Astrocyte (in vitro differentiated cells and primary cell): ENCODE measurements around the gene LIPT2.

Experiments used
- EZH2 ChIP-seq: IDR thresholded peaks from 2 replicates; pipeline ENCODE4 v1.6.1; 2012; ENCODE audit warnings: mild to moderate bottlenecking, low read length, inconsistent platforms; ENCODE audit not compliant: insufficient read depth
- TF ChIP-seq, protein P1 (sequence below): IDR thresholded peaks from 2 replicates; pipeline ENCODE4 v1.5.1; 2011; ENCODE audit warnings: low read depth, mild to moderate bottlenecking, inconsistent platforms, low read length, moderate library complexity; ENCODE audit not compliant: insufficient read depth

DNA sequence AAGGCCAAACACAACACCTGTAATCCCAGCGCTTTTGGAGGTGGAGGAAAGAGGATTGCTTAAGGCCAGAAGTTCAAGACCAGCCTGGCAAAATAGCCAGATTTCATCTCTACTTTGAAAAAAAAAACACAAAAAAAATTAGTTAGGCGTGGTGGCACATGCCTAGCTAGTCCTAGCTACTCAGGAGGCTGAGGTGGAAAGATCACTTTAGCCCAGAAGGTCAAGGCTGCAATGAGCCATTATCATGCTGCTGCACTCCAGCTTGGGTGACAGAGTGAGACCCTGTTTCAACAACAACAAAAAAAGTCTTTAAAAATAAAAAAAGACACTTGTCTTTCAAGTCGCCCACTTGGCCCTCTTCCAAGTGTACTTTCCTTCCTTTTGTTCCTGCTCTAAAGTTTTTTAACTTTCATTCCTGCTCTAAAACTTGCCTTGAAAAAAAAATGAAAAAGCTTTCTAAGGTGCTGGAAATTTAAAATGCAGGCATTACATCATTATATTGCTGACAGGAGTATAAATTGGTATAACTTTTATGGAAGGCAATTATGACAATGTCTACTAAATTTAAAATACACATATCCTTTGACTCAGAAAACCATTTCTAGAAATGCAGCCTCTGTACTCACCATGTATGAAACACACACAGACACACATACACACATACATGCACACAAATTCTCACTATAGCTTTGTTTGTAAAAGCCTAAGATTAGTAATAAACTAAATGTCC, 12.7 kb downstream of the LIPT2 start:
- TF ChIP-seq, protein P1, sequence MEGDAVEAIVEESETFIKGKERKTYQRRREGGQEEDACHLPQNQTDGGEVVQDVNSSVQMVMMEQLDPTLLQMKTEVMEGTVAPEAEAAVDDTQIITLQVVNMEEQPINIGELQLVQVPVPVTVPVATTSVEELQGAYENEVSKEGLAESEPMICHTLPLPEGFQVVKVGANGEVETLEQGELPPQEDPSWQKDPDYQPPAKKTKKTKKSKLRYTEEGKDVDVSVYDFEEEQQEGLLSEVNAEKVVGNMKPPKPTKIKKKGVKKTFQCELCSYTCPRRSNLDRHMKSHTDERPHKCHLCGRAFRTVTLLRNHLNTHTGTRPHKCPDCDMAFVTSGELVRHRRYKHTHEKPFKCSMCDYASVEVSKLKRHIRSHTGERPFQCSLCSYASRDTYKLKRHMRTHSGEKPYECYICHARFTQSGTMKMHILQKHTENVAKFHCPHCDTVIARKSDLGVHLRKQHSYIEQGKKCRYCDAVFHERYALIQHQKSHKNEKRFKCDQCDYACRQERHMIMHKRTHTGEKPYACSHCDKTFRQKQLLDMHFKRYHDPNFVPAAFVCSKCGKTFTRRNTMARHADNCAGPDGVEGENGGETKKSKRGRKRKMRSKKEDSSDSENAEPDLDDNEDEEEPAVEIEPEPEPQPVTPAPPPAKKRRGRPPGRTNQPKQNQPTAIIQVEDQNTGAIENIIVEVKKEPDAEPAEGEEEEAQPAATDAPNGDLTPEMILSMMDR, result no peak
- TF ChIP-seq EZH2, result no peak
